GM12874 (cell line): ENCODE data around the gene SERPINH1.

Experiments used
- TF ChIP-seq, protein P1 (sequence below): IDR thresholded peaks from 2 replicates; pipeline ENCODE4 v1.5.1; 2011; ENCODE audit warnings: low read depth, mild to moderate bottlenecking, control low read depth, low read length, moderate library complexity; ENCODE audit not compliant: insufficient read depth

The SERPINH1 gene

DNA sequence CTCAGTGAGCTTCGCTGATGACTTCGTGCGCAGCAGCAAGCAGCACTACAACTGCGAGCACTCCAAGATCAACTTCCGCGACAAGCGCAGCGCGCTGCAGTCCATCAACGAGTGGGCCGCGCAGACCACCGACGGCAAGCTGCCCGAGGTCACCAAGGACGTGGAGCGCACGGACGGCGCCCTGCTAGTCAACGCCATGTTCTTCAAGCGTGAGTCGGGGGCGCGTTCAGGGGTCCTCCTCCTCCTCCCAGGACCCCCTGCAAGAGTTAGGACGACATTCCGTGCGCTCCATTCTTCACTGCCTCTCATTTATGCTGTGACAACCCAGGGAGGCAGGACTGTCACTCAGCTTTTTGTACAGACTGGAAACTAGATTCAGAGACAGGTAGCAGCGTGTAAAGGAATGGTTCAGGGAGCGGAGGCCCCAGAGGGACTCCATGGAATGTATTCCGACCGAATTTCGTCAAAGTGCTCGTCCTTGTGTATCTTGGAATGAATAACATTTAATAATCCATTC lies 4.8 kb downstream of the SERPINH1 start:
- TF ChIP-seq, protein P1, sequence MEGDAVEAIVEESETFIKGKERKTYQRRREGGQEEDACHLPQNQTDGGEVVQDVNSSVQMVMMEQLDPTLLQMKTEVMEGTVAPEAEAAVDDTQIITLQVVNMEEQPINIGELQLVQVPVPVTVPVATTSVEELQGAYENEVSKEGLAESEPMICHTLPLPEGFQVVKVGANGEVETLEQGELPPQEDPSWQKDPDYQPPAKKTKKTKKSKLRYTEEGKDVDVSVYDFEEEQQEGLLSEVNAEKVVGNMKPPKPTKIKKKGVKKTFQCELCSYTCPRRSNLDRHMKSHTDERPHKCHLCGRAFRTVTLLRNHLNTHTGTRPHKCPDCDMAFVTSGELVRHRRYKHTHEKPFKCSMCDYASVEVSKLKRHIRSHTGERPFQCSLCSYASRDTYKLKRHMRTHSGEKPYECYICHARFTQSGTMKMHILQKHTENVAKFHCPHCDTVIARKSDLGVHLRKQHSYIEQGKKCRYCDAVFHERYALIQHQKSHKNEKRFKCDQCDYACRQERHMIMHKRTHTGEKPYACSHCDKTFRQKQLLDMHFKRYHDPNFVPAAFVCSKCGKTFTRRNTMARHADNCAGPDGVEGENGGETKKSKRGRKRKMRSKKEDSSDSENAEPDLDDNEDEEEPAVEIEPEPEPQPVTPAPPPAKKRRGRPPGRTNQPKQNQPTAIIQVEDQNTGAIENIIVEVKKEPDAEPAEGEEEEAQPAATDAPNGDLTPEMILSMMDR, result no peak

DNA sequence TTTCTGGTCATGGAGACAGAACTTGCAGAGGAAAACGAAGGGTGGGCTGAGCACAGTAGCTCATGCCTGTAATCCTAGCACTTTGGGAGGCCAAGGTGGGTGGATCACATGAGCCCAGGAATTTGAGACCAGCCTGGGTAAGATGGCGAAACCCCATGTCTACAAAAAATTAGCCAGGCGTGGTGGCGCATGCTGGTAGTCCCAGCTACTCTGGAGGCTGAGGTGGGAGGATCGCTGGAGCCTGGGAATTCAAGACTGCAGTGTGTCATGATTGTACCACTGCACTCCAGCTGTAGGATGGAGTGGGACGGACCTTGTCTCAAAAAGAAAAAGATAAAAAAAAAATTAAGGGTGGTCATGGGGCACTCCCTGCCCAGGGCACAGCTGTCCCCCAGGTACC lies 5.9 kb downstream of the SERPINH1 start:
- TF ChIP-seq, protein P1, result no peak

- TF ChIP-seq, protein P1, result no peak
Measured at GRCh38 chr11:75568616-75569219, 6.7 kb downstream of the SERPINH1 start.

GRCh38 chr11:75570559-75571139 lies 8.6 kb downstream of the SERPINH1 start:
- TF ChIP-seq, protein P1, result no peak

GRCh38 chr11:75571625-75572024 lies 9.6 kb downstream of the SERPINH1 start:
- TF ChIP-seq, protein P1, result no peak

DNA sequence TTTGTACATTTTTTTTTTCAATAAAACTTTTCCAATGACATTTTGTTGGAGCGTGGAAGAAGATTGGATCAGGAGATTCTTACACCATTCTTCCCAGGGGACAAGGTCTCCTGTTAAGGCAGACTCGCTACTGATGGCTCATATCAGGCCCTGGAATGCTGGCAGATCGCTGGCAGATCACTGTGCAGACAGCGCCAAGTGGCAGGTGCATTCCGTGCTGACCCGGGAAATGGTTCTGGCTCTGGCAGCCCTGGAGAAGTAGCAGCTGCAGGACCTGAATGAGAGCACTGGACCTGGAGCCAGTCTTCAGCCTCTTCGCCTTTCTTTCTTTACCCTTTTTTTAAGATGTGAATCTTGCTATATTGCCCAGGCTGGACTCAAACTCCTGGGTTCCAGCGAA lies 10.7 kb downstream of the SERPINH1 start:
- TF ChIP-seq, protein P1, result no peak

DNA sequence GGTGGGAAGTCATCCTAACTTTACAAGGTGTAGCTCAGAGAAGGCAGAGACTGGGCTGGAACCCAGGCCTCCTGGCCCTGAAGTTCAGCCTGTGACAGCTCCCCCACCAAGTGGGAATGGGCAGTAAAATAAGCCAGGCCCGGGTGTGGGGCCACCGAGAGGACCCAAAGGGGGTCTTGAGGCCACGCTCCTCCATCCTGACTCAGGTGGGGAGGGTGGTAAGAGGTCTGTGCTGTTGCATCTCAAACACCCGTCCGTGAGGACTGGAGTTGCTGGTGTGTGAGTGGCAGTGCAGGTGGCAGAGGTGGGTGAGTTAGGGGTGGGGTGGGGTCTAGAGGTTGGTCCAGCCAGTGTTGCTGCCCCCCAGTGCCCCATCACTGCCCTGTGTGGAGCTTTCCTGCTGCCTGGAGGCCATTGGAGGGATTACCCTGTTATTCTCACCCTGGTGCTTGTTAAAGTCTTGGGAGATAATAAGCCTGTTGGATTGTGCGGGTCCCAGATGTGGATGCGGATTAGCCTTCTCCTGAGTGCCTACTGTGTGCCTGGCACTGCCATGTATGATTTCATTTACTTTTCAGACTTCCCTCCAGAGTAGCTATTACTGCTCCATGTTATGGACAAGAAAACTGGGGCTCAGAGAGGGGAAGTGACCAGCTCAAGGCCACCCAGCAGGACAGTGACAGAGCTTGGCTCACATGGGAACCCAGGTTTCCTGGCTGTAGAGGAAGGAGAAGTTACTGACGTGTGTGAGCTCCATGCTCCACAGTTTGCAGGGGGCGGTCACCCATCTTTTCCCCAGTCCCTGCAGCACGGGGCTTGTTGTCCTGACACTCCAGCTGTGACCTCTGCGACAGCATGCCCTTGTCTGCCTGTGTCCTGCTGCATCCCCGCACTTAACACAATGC lies 12.9 kb downstream of the SERPINH1 start:
- TF ChIP-seq, protein P1, result no peak
